ENCODE data around the gene BCL11B. TPM values are rescaled to one million over a fixed set of nuclear protein-coding genes. Genes with fewer than 3 reads are reported as not detected.

The BCL11B gene
- total RNA-seq, 1 experiment from 2014 or later = 0.05 TPM

DNA sequence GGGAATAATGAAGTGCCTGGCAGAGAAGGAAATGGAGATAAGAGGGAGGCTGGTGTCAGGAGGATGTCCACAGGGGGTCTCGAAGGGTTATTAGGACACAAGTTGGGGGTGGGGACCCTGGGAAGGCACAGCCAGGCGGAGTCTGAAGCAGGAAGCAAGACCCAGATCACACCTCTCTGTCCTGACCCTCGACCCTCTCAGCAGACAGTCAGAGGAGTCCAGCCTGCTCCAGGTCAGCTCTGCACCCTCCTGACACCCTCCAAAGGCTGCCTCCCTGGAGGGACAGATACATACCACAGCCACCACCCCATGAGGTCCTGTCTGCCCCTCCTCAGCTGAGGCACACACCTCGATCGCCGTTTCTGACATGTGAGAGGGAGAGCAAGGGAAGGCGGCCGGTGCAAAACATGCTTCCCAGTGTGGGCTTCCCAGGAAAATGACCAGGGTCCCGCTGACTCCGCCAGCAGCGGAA is 9.0 kb downstream of the BCL11B start:
- Histone ChIP-seq H3K4me3 (ENCODE audit: low read depth, low read length) (no peak overlapping the region), H3K4me1 (no peaks in the 10 kb centered on the region), H3K36me3 (ENCODE audit: control insufficient read depth, insufficient read depth, low read length) (no peaks in the 10 kb centered on the region), H3K27me3 (replicated peaks; ENCODE audit: control insufficient read depth, insufficient read depth, low read length) (no peaks in the 10 kb centered on the region; the same call in 1 of the 2 replicates), H3K9me3 (no peaks in the 10 kb centered on the region)
- H3K9me3 Mint-ChIP-seq (ENCODE audit: unreplicated experiment) = no peaks in the 10 kb centered on the region
- ChIA-PET POLR2A (no interaction called here), CTCF (no interaction called here)
- H3K36me3 Mint-ChIP-seq (ENCODE audit: insufficient read depth, unreplicated experiment) = no peaks in the 10 kb centered on the region
- H3K27me3 Mint-ChIP-seq (ENCODE audit: insufficient read depth, unreplicated experiment) = peaks cover 37% of the 10 kb centered on the region
- intact Hi-C loops (cut with micrococcal nuclease; ENCODE audit: unreplicated experiment) = no loop called here
- TF ChIP-seq CTCF (IDR thresholded peaks at IDR 0.05; ENCODE audit: insufficient read depth in 1 of 2, low read depth in 1 of 2, low read length in 1 of 2, severe bottlenecking in 1 of 2, unreplicated experiment in 1 of 2) = no peak
- no peak for DNase-seq
- no peak overlapping the region for H3K4me3 Mint-ChIP-seq (ENCODE audit: unreplicated experiment)
- H3K4me1 Mint-ChIP-seq (ENCODE audit: low read depth, unreplicated experiment) = peaks cover 6% of the 10 kb centered on the region
- no TSS peak for BruUV-seq (replicated peaks)
- no peak overlapping the region for H3K27ac Mint-ChIP-seq (ENCODE audit: unreplicated experiment)

DNA sequence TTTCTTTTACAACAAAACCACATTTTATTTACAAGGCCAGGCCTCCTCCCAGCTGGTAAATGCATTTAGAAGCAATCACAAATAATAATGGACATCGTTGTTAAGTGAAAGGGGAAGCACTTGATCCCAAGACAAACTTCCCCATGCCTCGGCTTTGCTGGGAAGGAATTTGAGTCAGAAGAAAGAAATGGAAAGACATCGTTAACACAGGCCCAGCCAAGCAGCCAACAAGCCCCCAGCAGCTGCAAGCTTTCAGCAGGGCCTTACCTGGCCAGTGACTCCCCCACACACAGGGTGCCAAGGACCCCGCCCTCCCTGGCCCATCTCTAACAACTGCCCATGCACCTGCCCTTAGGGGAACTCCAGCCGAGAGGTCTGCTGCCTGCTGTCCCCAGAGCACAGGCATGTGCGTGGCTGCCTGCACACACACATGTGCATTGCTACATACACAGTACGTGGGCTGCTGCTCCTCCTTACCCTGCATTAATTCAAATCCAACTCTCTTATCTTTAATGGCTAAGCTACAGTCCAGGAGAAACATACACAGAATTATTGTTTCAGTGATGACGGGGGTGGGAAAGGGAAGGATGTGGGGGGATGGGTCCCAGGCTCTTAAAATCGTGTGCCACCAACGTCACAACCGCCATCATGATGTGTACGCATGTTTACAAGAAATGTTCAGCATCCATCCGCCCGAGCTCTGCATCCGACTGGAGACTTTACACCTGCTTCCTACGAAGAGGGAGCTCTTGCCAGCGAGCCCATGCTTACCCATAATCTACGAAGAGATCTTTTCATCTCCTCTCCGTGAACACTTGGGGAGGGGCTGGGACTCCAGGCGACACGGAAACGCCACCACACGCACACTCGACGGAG is 9.8 kb downstream of the BCL11B start:
- Histone ChIP-seq H3K9me3 (no peaks in the 10 kb centered on the region), H3K4me1 (no peaks in the 10 kb centered on the region), H3K4me3 (ENCODE audit: low read depth, low read length) (no peak overlapping the region), H3K27me3 (replicated peaks; ENCODE audit: control insufficient read depth, insufficient read depth, low read length) (no peaks in the 10 kb centered on the region; the same call in 1 of the 2 replicates), H3K36me3 (ENCODE audit: control insufficient read depth, insufficient read depth, low read length) (no peaks in the 10 kb centered on the region)
- H3K27ac Mint-ChIP-seq (ENCODE audit: unreplicated experiment) = no peak overlapping the region
- H3K4me3 Mint-ChIP-seq (ENCODE audit: unreplicated experiment) = no peak overlapping the region
- no peak for DNase-seq
- CTCF ChIA-PET = no interaction called here
- no TSS peak for BruUV-seq (replicated peaks)
- POLR2A ChIA-PET = no interaction called here
- H3K27me3 Mint-ChIP-seq (ENCODE audit: insufficient read depth, unreplicated experiment) = peaks cover 33% of the 10 kb centered on the region
- H3K4me1 Mint-ChIP-seq (ENCODE audit: low read depth, unreplicated experiment) = peaks cover 6% of the 10 kb centered on the region
- no peak for TF ChIP-seq CTCF (IDR thresholded peaks at IDR 0.05; ENCODE audit: insufficient read depth in 1 of 2, low read depth in 1 of 2, low read length in 1 of 2, severe bottlenecking in 1 of 2, unreplicated experiment in 1 of 2)
- intact Hi-C loops (cut with micrococcal nuclease; ENCODE audit: unreplicated experiment) = no loop called here
- H3K36me3 Mint-ChIP-seq (ENCODE audit: insufficient read depth, unreplicated experiment) = no peaks in the 10 kb centered on the region
- H3K9me3 Mint-ChIP-seq (ENCODE audit: unreplicated experiment) = no peaks in the 10 kb centered on the region

DNA sequence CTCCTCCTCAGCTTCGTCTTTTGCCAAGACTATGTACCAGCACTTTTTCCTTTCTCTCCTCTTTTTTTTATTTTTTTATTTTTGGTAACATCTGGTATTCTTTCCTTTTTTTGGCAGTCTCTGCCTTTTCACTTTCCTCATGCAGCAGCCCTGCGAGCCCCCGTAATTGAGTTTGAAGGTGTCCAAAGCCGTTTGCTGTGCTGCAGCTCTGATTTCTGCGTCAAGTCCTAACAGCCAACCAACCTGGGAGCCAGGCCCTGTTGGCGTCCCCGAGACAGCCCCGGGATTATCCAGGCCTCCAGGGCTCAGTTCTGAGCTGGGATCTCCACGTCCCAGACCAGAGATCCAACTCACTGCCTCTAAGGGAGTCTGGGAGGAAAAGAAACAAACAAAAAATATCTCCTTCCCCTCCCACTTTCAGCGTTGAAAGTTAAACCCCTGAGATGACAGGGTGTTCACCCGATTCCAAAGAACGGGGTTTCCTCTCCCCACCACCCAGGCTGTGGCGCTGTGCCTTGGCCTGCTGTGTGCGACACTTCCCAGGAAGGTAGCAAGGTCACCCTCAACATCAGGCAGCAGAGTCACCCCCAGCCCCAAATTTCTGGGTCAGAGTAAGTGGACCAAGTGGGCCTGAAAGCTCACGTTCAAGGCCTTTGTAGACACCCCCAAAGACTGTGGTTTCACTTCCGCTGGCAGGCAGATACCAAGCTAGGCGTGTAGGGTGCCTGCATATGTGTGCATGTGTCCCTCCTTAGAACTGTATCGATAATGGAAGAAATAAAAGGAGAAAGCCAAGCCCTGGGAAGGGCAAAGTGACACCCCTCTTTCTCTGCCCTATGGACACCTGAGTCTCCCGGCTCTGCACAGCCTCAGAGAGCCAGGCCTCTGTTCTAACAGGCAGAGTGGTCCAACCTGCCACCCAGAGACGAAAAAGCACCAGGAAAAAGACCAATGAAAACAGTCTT is 11.1 kb downstream of the BCL11B start:
- no peaks in the 10 kb centered on the region for H3K4me1 ChIP-seq
- Mint-ChIP-seq H3K27me3 (ENCODE audit: insufficient read depth, unreplicated experiment) (peaks cover 22% of the 10 kb centered on the region), H3K4me3 (ENCODE audit: unreplicated experiment) (no peak overlapping the region), H3K9me3 (ENCODE audit: unreplicated experiment) (no peaks in the 10 kb centered on the region), H3K27ac (ENCODE audit: unreplicated experiment) (no peak overlapping the region), H3K36me3 (ENCODE audit: insufficient read depth, unreplicated experiment) (no peaks in the 10 kb centered on the region), H3K4me1 (ENCODE audit: low read depth, unreplicated experiment) (no peaks in the 10 kb centered on the region)
- H3K4me3 ChIP-seq (ENCODE audit: low read depth, low read length) = no peak overlapping the region
- POLR2A ChIA-PET = no interaction called here
- DNase-seq = no peak
- no TSS peak for BruUV-seq (replicated peaks)
- no peaks in the 10 kb centered on the region for H3K9me3 ChIP-seq
- TF ChIP-seq CTCF (IDR thresholded peaks at IDR 0.05; ENCODE audit: insufficient read depth in 1 of 2, low read depth in 1 of 2, low read length in 1 of 2, severe bottlenecking in 1 of 2, unreplicated experiment in 1 of 2) = no peak
- CTCF ChIA-PET = no interaction called here
- no peaks in the 10 kb centered on the region for H3K36me3 ChIP-seq (ENCODE audit: control insufficient read depth, insufficient read depth, low read length)
- H3K27me3 ChIP-seq (replicated peaks; ENCODE audit: control insufficient read depth, insufficient read depth, low read length) = no peaks in the 10 kb centered on the region; the same call in 1 of the 2 replicates
- intact Hi-C loops (cut with micrococcal nuclease; ENCODE audit: unreplicated experiment) = no loop called here
